ENCODE data around the gene ILRUN.

- TF ChIP-seq POLR2AphosphoS5 (IDR thresholded peaks at IDR 0.05; ENCODE audit: borderline replicate concordance, low read depth, low read length) (no peak), EZH2 (IDR thresholded peaks at IDR 0.05) (no peak)
Observed at GRCh38 chr6:34697544-34697836, 923 bp upstream of the ILRUN start.

All from SK-N-MC (cell line).